CD4-positive, alpha-beta T cell (primary cell): ENCODE data around the gene PAX5. TPM values are rescaled to one million over a fixed set of nuclear protein-coding genes. Genes with fewer than 3 reads are reported as not detected.

Experiments
- ATAC-seq: fragments of 200-7000 bp; cut with Tn5 transposase; one replicate; pipeline ENCODE4 v1.10.0; 2022; ENCODE audit warnings: mild to moderate bottlenecking; ENCODE audit not compliant: poor library complexity
- CTCF ChIA-PET: fragments of 350-600 bp; sonication (Branson Sonifier 250); formaldehyde crosslinking; loops from one replicate; lab custom pipeline; 2021; ENCODE audit warnings: antibody characterized with exemption, inconsistent platforms; lab: Charles Lee
- POLR2A ChIA-PET: fragments of 350-600 bp; sonication (Branson Sonifier 250); formaldehyde crosslinking; loops from one replicate; lab custom pipeline; 2021; ENCODE audit warnings: antibody characterized with exemption, inconsistent platforms; lab: Charles Lee
- DNase-seq, 14 experiments: peaks; one replicate each; pipeline ENCODE4 v3.0.0-alpha.2; 2013 to 2020; ENCODE audit warnings: mixed read lengths in 2 of 14
- H3K27ac ChIP-seq, 2 donors: one replicate each; pipeline versions ENCODE4 v1.5.1 to v1.7.0; 2013; ENCODE audit warnings: low read length in 2 of 2, low read depth in 1 of 2, mild to moderate bottlenecking in 1 of 2
- H3K27me3 ChIP-seq, 2 experiments: 1 replicate in 1 of 2; 2 replicates in 1 of 2; pipeline versions ENCODE4 v1.6.1 to v1.7.0; 2013; ENCODE audit warnings: low read length in 2 of 2, control low read depth in 1 of 2, mild to moderate bottlenecking in 1 of 2, moderate library complexity in 1 of 2; ENCODE audit not compliant: insufficient read depth in 2 of 2, control insufficient read depth in 1 of 2
- H3K36me3 ChIP-seq: one replicate; pipeline ENCODE4 v1.6.1; 2013; ENCODE audit warnings: low read length, control low read depth; ENCODE audit not compliant: insufficient read depth
- H3K4me1 ChIP-seq: one replicate; pipeline ENCODE4 v1.6.1; 2013; ENCODE audit warnings: low read length, control low read depth; ENCODE audit not compliant: insufficient read depth
- H3K4me3 ChIP-seq: one replicate; pipeline ENCODE4 v1.5.1; 2013; ENCODE audit warnings: mild to moderate bottlenecking, low read length, moderate library complexity
- H3K9me3 ChIP-seq, 2 experiments: 1 replicate in 1 of 2; 2 replicates in 1 of 2; pipeline versions ENCODE4 v1.6.1 to v1.7.0; 2013; ENCODE audit warnings: low read length in 2 of 2, mild to moderate bottlenecking in 2 of 2, control low read depth in 1 of 2, moderate library complexity in 1 of 2; ENCODE audit not compliant: control insufficient read depth in 1 of 2, insufficient read depth in 1 of 2
- H3K27ac Mint-ChIP-seq: one replicate; pipeline ENCODE4 v1.8.0; 2020; ENCODE audit warnings: mixed read lengths
- H3K27me3 Mint-ChIP-seq: one replicate; pipeline ENCODE4 v1.8.0; 2021; ENCODE audit warnings: mixed read lengths
- H3K36me3 Mint-ChIP-seq: one replicate; pipeline ENCODE4 v1.8.0; 2021; ENCODE audit warnings: low read depth, mixed read lengths
- H3K4me1 Mint-ChIP-seq: one replicate; pipeline ENCODE4 v1.8.0; 2021; ENCODE audit warnings: low read depth, mixed read lengths
- H3K4me3 Mint-ChIP-seq: one replicate; pipeline ENCODE4 v1.8.0; 2020; ENCODE audit warnings: mild to moderate bottlenecking, mixed read lengths
- H3K9me3 Mint-ChIP-seq: one replicate; pipeline ENCODE4 v1.8.0; 2020; ENCODE audit warnings: mixed read lengths
- intact Hi-C, 2 experiments: fragments of 100-400 bp; cut with DNase I in 1 of 2; cut with micrococcal nuclease in 1 of 2; formaldehyde crosslinking; loops; one replicate each; pipeline versions ENCODE4 v1.15.1 to v1.9.0; 2023 to 2025; cut with DNase I, micrococcal nuclease
- total RNA-seq, 174 experiments: library from RNA in 2 of 174; stranded (reverse) in 2 of 174; gene quantifications; one replicate each; pipeline ENCODE4 v1.2.3 and lab custom pipeline; 2021 to 2026
- TF ChIP-seq, protein P1 (sequence below): fragments of 200-600 bp; IDR thresholded peaks from one replicate; pipeline ENCODE4 v1.8.0; 2022; ENCODE audit warnings: antibody characterized with exemption, mild to moderate bottlenecking

PAX5 gene
- total RNA-seq, 2 experiments from 2014 or later = 0.03 to 0.11 TPM

DNA sequence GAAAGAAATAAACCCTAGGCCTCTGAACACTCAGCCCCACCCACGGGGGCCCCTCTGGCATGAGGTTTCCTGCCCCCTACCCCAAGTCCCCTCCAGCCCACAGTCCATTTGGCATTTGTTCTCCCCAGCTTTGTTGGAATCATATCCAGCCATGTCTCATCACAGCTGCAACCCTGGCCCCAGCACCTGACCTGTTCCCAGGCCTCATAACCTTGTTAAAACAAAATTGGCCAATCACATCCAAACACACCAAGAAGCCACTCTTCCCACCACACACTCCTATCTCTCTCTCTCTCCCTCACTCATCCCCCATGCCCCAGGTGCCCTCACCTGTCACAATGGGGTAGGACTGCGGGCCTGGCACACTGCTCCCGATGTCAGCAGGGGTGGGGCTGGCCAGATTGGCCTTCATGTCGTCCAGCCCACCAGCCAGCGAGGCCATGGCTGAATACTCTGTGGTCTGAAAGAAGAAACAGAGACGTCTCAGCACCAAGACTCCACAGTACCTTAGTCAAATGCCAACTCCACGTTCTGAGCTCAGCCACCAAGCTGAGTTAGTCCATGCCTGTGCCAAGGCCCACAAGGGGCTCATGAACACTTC lies 110.9 kb downstream of the PAX5 start:
- Mint-ChIP-seq H3K4me3 (no peak overlapping the region), H3K9me3 (no peaks in the 10 kb centered on the region), H3K27me3 (peaks cover 22% of the 10 kb centered on the region), H3K4me1 (no peaks in the 10 kb centered on the region), H3K36me3 (no peaks in the 10 kb centered on the region), H3K27ac (no peak overlapping the region)
- Histone ChIP-seq H3K27me3 (no peaks in the 10 kb centered on the region), H3K27ac (no peak overlapping the region), H3K36me3 (no peaks in the 10 kb centered on the region), H3K4me1 (no peaks in the 10 kb centered on the region), H3K4me3 (no peak overlapping the region), H3K9me3 (no peaks in the 10 kb centered on the region)
- CTCF ChIA-PET = no interaction called here
- TF ChIP-seq, protein P1, sequence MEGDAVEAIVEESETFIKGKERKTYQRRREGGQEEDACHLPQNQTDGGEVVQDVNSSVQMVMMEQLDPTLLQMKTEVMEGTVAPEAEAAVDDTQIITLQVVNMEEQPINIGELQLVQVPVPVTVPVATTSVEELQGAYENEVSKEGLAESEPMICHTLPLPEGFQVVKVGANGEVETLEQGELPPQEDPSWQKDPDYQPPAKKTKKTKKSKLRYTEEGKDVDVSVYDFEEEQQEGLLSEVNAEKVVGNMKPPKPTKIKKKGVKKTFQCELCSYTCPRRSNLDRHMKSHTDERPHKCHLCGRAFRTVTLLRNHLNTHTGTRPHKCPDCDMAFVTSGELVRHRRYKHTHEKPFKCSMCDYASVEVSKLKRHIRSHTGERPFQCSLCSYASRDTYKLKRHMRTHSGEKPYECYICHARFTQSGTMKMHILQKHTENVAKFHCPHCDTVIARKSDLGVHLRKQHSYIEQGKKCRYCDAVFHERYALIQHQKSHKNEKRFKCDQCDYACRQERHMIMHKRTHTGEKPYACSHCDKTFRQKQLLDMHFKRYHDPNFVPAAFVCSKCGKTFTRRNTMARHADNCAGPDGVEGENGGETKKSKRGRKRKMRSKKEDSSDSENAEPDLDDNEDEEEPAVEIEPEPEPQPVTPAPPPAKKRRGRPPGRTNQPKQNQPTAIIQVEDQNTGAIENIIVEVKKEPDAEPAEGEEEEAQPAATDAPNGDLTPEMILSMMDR = no peak
- POLR2A ChIA-PET = no interaction called here
- DNase-seq = no peak
- no peak for ATAC-seq
- intact Hi-C loops = no loop called here

DNA sequence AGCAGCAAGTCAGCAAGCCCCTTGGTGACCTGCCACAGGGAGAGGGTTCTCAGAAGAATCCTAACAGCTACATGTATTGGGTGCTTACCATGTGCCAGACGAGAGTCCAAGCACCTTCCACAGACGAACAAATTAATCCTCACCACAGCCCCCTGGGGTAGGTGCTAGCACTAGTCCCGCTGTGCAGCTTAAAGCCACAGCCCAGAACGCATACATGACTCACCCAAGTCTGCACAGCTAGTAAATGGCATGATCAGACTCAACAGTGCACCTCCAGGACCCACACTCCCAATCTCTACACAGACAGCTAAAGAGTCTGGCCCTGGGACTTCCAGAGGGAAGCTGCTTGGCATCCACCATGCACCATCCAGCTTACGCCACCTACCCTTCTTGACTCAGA lies 111.5 kb downstream of the PAX5 start:
- ATAC-seq = no peak
- Histone ChIP-seq H3K27ac (no peak overlapping the region), H3K36me3 (no peaks in the 10 kb centered on the region), H3K4me1 (no peaks in the 10 kb centered on the region), H3K4me3 (no peak overlapping the region), H3K9me3 (no peaks in the 10 kb centered on the region), H3K27me3 (no peaks in the 10 kb centered on the region)
- no peak for DNase-seq
- no peaks in the 10 kb centered on the region for H3K9me3 Mint-ChIP-seq
- CTCF ChIA-PET = no interaction called here
- intact Hi-C loops = no loop called here
- H3K4me3 Mint-ChIP-seq = no peak overlapping the region
- H3K27ac Mint-ChIP-seq = no peak overlapping the region
- H3K27me3 Mint-ChIP-seq = peaks cover 21% of the 10 kb centered on the region
- TF ChIP-seq, protein P1 = no peak
- POLR2A ChIA-PET = no interaction called here
- H3K36me3 Mint-ChIP-seq = no peaks in the 10 kb centered on the region
- no peaks in the 10 kb centered on the region for H3K4me1 Mint-ChIP-seq

DNA sequence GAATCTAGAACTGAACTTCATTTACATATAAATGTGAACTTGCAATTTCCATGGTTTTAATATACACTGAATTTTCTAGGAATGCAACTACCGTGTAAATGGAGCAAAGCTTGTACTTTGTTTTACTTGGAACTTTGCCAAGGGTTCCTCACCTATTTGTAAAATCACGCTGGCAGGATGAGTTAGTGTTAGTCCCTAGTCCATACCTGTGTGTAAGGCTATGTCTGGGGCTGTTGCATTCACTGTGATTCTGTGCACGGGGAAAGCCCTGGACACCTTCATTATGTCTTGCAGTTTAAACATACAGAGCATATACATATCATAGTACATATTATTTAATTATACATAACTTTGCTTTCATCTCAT lies 119.9 kb downstream of the PAX5 start:
- CTCF ChIA-PET = no interaction called here
- Histone ChIP-seq H3K4me1 (no peaks in the 10 kb centered on the region), H3K27me3 (peaks cover 4 to 5% of the 10 kb centered on the region in 2 experiments), H3K4me3 (no peak overlapping the region), H3K27ac (no peak overlapping the region), H3K9me3 (no peaks in the 10 kb centered on the region), H3K36me3 (no peaks in the 10 kb centered on the region)
- TF ChIP-seq, protein P1 = no peak
- no peaks in the 10 kb centered on the region for H3K9me3 Mint-ChIP-seq
- ATAC-seq (no peak), DNase-seq (no peak)
- H3K36me3 Mint-ChIP-seq = no peaks in the 10 kb centered on the region
- intact Hi-C loops = no loop called here
- no peak overlapping the region for H3K27ac Mint-ChIP-seq
- peaks cover 30% of the 10 kb centered on the region for H3K27me3 Mint-ChIP-seq
- H3K4me3 Mint-ChIP-seq = no peak overlapping the region
- POLR2A ChIA-PET = no interaction called here
- no peaks in the 10 kb centered on the region for H3K4me1 Mint-ChIP-seq
